ENCODE data around the gene EME2. TPM values are rescaled to one million over a fixed set of nuclear protein-coding genes. Genes with fewer than 3 reads are reported as not detected.
A peak's percentile ranks its signal among the peaks of the same experiment; 100 is the strongest.

The EME2 gene
- total and polyA plus RNA-seq, 2 of the 13 experiments (the other 11 are each of a cell fraction or from before 2014, with no cell fraction given), result 4.4 to 7.6 TPM

- TF ChIP-seq ZNF678 (CRISPR knock-in tag; IDR thresholded peaks at IDR 0.05), result no peak; the same call in none of the 2 replicates
- peak; percentile 64 for TF ChIP-seq ZNF275 (CRISPR knock-in tag; IDR thresholded peaks at IDR 0.05; ENCODE audit: borderline replicate concordance)
- peak; percentile 47; the same call in 1 of the 2 replicates for TF ChIP-seq ZNF614 (CRISPR knock-in tag; IDR thresholded peaks at IDR 0.05; ENCODE audit: borderline replicate concordance)
- no peak for TF ChIP-seq SMAD1 (CRISPR knock-in tag; IDR thresholded peaks at IDR 0.05; ENCODE audit: borderline replicate concordance, low read depth)
- no peak for TF ChIP-seq MZF1 (CRISPR knock-in tag; IDR thresholded peaks at IDR 0.05; ENCODE audit: borderline replicate concordance)
- peak; percentile 69 for TF ChIP-seq STAG1 (CRISPR knock-in tag; IDR thresholded peaks at IDR 0.05)
- TF ChIP-seq ZNF616 (CRISPR knock-in tag; IDR thresholded peaks at IDR 0.05; ENCODE audit: low read depth), result peak; percentile 86; the same call in 1 of the 2 replicates
- TF ChIP-seq HOXD1 (CRISPR knock-in tag; IDR thresholded peaks at IDR 0.05), result peak; percentile 66; the same call in 1 of the 2 replicates
- no peak for TF ChIP-seq PITX1 (CRISPR knock-in tag; IDR thresholded peaks at IDR 0.05)
- peak; percentile 75; the same call in 1 of the 2 replicates for TF ChIP-seq ZNF142 (CRISPR knock-in tag; IDR thresholded peaks at IDR 0.05)
- TF ChIP-seq ZNF749 (CRISPR knock-in tag; IDR thresholded peaks at IDR 0.05; ENCODE audit: borderline replicate concordance), result peak; percentile 79; the same call in 1 of the 2 replicates
- TF ChIP-seq TEAD2 (CRISPR knock-in tag; IDR thresholded peaks at IDR 0.05), result no peak
- TF ChIP-seq ZNF33A (CRISPR knock-in tag; IDR thresholded peaks at IDR 0.05; ENCODE audit: borderline replicate concordance), result no peak
- TF ChIP-seq HNF4A (CRISPR knock-in tag; IDR thresholded peaks at IDR 0.05), result peak; percentile 46
- no peak for TF ChIP-seq IRF1 (CRISPR knock-in tag; IDR thresholded peaks at IDR 0.05; ENCODE audit: low read depth)
- 0 out of 2 replicates have a peak, but pooled peaks have one; percentile 62 for TF ChIP-seq ZNF713 (CRISPR knock-in tag; IDR thresholded peaks at IDR 0.05)
- no peak for TF ChIP-seq RAD51 (IDR thresholded peaks at IDR 0.05; ENCODE audit: borderline replicate concordance)
- TF ChIP-seq GABPB1 (CRISPR knock-in tag; IDR thresholded peaks at IDR 0.05), result peak; percentile 98
- TF ChIP-seq ZBTB42 (CRISPR knock-in tag; IDR thresholded peaks at IDR 0.05), result no peak
- peak; percentile 96 for TF ChIP-seq KMT2A (CRISPR knock-in tag; IDR thresholded peaks at IDR 0.05)
- peak; percentile 49; the same call in 1 of the 2 replicates for TF ChIP-seq ZNF451 (CRISPR knock-in tag; IDR thresholded peaks at IDR 0.05)
Observed at GRCh38 chr16:1772908-1773702, 495 bp downstream of the EME2 start, which contains the start of gene MRPS34 (continued).

Data from HepG2 (cell line).